Peyer's patch (tissue), 4 donors: ENCODE data around the gene TTC9C.

Source experiments
- CTCF ChIP-seq, 6 experiments: fragments of 450-650 bp in 4 of 6; fragments of 200-600 bp in 2 of 6; sonication (generic) in 1 of 6; IDR thresholded peaks; one replicate each; pipeline ENCODE4 v1.5.1; 2017 to 2019; ENCODE audit warnings: antibody characterized with exemption in 6 of 6, mild to moderate bottlenecking in 3 of 6, moderate library complexity in 1 of 6
- POLR2A ChIP-seq, 2 donors: fragments of 450-650 bp; IDR thresholded peaks; one replicate each; pipeline ENCODE4 v1.5.1; 2017; ENCODE audit warnings: antibody characterized with exemption in 2 of 2, mild to moderate bottlenecking in 2 of 2, moderate library complexity in 2 of 2

- TF ChIP-seq CTCF (IDR thresholded peaks at IDR 0.05) (no peak), POLR2A (IDR thresholded peaks at IDR 0.05) (no peak)
These were observed 50.2 kb downstream of the TTC9C start for GRCh38 chr11:62778441-62778840.
